NB4 (cell line): ENCODE results near the gene CDK8.

Source experiments
- DNase-seq: peaks from one replicate; pipeline ENCODE4 v3.0.0; 2010; ENCODE audit warnings: low read depth
- H3K4me3 ChIP-seq: one replicate; pipeline ENCODE4 v1.5.1; 2011; ENCODE audit warnings: mild to moderate bottlenecking, low read depth, low read length, moderate library complexity
- CTCF ChIP-seq: IDR thresholded peaks from one replicate; pipeline ENCODE4 v1.5.1; 2012; ENCODE audit warnings: low read depth, low read length
- MAX ChIP-seq: IDR thresholded peaks from 2 replicates; pipeline ENCODE4 v1.6.1; 2011; ENCODE audit warnings: low read depth, low read length
- MYC ChIP-seq: IDR thresholded peaks from 2 replicates; pipeline ENCODE4 v1.6.1; 2011; ENCODE audit warnings: low read depth, low read length
- POLR2A ChIP-seq: IDR thresholded peaks from 2 replicates; pipeline ENCODE4 v1.6.1; 2011; ENCODE audit warnings: mild to moderate bottlenecking; ENCODE audit not compliant: insufficient read length; ENCODE audit errors: extremely low read depth

The CDK8 gene

GRCh38 chr13:26376430-26376829 lies 122.5 kb downstream of the CDK8 start:
- TF ChIP-seq CTCF (no peak), MAX (no peak), POLR2A (no peak), MYC (no peak)
- H3K4me3 ChIP-seq: no peak overlapping the region
- peak; percentile 28 for DNase-seq

DNA sequence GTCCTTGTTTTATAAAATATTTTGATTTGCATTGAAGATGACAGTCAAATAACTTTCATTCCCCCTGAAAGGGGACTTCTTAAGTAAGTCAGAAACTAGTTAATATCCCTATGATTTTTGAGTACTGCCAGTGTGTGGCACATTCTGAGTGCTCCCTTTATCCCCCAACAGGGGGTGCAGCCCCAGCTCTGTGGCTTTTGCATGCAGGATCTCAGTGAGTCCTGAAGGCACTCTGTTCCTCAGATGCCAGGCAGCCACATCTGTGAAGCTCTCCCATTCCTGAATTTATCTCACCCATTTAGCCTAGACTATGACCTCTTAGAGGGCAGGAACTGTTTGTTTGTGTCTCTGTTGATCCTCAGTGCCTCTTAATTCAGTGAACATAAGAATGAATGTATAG lies 123.1 kb downstream of the CDK8 start:
- no peak overlapping the region for H3K4me3 ChIP-seq
- DNase-seq: peak; percentile 46
- TF ChIP-seq MAX (no peak), POLR2A (no peak), MYC (no peak), CTCF (peak; percentile 39)

DNA sequence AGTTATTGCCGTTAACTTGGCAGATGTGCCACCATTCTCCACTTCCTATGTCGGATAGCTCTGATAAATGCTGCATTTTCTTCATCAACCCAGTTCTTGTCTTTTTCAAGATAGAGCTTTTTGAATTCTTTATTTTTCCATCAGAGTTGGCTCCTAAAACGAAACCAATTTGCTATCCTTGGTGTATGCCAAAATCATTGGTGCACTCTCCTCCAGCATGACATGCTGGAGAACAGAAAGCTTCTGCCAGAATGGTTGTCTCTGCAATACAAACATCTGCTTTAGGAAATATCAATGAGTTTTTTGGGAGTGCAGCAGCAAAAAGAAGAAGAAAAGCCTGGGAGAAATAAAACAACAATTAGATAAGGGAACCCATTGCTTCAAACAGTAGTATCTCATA lies 124.2 kb downstream of the CDK8 start:
- H3K4me3 ChIP-seq: no peak overlapping the region
- TF ChIP-seq MAX: no peak
- TF ChIP-seq CTCF: no peak
- TF ChIP-seq MYC: no peak
- no peak for TF ChIP-seq POLR2A
- no peak for DNase-seq

GRCh38 chr13:26379831-26380230 lies 125.9 kb downstream of the CDK8 start:
- no peak overlapping the region for H3K4me3 ChIP-seq
- TF ChIP-seq MAX (no peak), POLR2A (no peak), MYC (no peak), CTCF (no peak)
- DNase-seq: no peak

DNA sequence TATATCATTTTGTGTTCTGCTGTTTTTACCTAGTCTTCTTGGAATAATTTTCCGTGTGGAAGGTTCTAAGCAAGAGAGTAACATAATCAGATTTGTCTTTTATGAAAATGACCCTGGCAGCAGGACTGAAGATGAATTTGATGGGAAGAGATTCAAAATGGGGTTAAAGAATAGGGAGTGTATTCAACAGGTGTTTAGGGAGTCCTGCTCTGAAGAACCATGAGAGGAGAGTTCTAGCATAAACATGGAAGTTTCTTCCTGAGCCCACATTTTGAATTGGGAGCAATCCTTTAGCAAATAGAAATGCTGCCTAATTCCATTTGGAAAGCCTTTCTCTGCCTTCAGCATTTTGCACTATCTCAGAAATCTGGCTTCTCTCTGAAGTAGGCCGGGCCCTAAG lies 127.0 kb downstream of the CDK8 start:
- H3K4me3 ChIP-seq: no peak overlapping the region
- DNase-seq: no peak

GRCh38 chr13:26382366-26382765 lies 128.4 kb downstream of the CDK8 start:
- H3K4me3 ChIP-seq: no peak overlapping the region
- TF ChIP-seq CTCF: no peak
- TF ChIP-seq MAX: no peak
- TF ChIP-seq MYC: no peak
- TF ChIP-seq POLR2A: no peak
- no peak for DNase-seq

More for the DNA sequence above, 127.0 kb downstream of the CDK8 start:
- no peak for TF ChIP-seq POLR2A
